NCI-H2107 (cell line): ENCODE results near the gene NUDCD3.
"Not testable (repeated sequence)": the region's sequence is repeated elsewhere in the genome, so short reads cannot be mapped to it uniquely, and the experiment has no call there.

Experiments
- DNase-seq: peaks from one replicate; lab custom pipeline; 2025; lab: John Stamatoyannopoulos, UW

The NUDCD3 gene

GRCh38 chr7:44447874-44448425 lies 42.5 kb downstream of the NUDCD3 start:
- no peak for DNase-seq

GRCh38 chr7:44445986-44446671 lies 44.3 kb downstream of the NUDCD3 start:
- no peak for DNase-seq

- DNase-seq: no peak
Observed at GRCh38 chr7:44441079-44441478, 49.4 kb downstream of the NUDCD3 start.

GRCh38 chr7:44440577-44441078 lies 49.8 kb downstream of the NUDCD3 start:
- no peak for DNase-seq

GRCh38 chr7:44439926-44440325 lies 50.5 kb downstream of the NUDCD3 start:
- DNase-seq: no peak

GRCh38 chr7:44438816-44439215 lies 51.6 kb downstream of the NUDCD3 start:
- no peak for DNase-seq

- no peak for DNase-seq
Observed at GRCh38 chr7:44434201-44434600, 56.3 kb downstream of the NUDCD3 start.

GRCh38 chr7:44433255-44434022 lies 57.0 kb downstream of the NUDCD3 start:
- DNase-seq: no peak

- no peak for DNase-seq
Observed at GRCh38 chr7:44432381-44432977, 58.0 kb downstream of the NUDCD3 start.

- no peak for DNase-seq
Observed at GRCh38 chr7:44431091-44431608, 59.3 kb downstream of the NUDCD3 start.

- DNase-seq: no peak
Observed at GRCh38 chr7:44430054-44430453, 60.4 kb downstream of the NUDCD3 start.

- DNase-seq: not testable (repeated sequence)
Observed at GRCh38 chr7:44424762-44425161, 65.7 kb downstream of the NUDCD3 start.

- no peak for DNase-seq
Observed at GRCh38 chr7:44416941-44417340, 73.5 kb downstream of the NUDCD3 start.

GRCh38 chr7:44415510-44415909 lies 74.9 kb downstream of the NUDCD3 start:
- DNase-seq: no peak

GRCh38 chr7:44415047-44415446 lies 75.4 kb downstream of the NUDCD3 start:
- DNase-seq: no peak

GRCh38 chr7:44411306-44411705 lies 79.2 kb downstream of the NUDCD3 start:
- DNase-seq: no peak

- no peak for DNase-seq
Observed at GRCh38 chr7:44408596-44408995, 81.9 kb downstream of the NUDCD3 start.

- no peak for DNase-seq
Observed at GRCh38 chr7:44403775-44404174, 86.7 kb downstream of the NUDCD3 start.

GRCh38 chr7:44403176-44403759 lies 87.2 kb downstream of the NUDCD3 start:
- no peak for DNase-seq

GRCh38 chr7:44402401-44403060 lies 87.9 kb downstream of the NUDCD3 start:
- DNase-seq: no peak

- no peak for DNase-seq
Observed at GRCh38 chr7:44401692-44402091, 88.8 kb downstream of the NUDCD3 start.
